GM12873 (cell line): ENCODE results near the gene CELF5.

ENCODE experiments used
- TF ChIP-seq, protein P1 (sequence below): IDR thresholded peaks from 2 replicates; pipeline ENCODE4 v1.5.1; 2012; ENCODE audit warnings: low read depth, mild to moderate bottlenecking, moderate library complexity, low read length, control low read depth; ENCODE audit not compliant: insufficient read depth; ENCODE audit errors: missing control alignments

CELF5 gene

DNA sequence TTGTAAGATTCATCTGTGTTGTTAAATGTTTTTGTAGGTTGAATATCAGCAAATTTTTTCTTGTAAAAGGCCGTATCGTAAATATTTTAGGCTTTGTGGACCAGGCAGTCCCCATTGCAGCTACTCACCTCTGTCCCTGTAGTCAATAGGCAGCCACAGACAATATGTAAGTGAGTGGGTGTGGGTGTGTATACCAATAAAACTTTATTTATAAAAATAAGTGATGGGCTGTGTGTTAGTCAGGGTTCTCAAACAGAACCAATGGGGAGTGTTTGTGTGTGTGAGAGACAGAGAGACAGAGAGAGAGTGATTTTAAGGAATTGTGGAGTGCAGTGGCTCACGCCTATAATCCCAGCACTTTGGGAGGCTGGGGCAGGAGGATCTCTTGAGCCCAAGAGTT lies 104.3 kb downstream of the CELF5 start:
- TF ChIP-seq, protein P1, sequence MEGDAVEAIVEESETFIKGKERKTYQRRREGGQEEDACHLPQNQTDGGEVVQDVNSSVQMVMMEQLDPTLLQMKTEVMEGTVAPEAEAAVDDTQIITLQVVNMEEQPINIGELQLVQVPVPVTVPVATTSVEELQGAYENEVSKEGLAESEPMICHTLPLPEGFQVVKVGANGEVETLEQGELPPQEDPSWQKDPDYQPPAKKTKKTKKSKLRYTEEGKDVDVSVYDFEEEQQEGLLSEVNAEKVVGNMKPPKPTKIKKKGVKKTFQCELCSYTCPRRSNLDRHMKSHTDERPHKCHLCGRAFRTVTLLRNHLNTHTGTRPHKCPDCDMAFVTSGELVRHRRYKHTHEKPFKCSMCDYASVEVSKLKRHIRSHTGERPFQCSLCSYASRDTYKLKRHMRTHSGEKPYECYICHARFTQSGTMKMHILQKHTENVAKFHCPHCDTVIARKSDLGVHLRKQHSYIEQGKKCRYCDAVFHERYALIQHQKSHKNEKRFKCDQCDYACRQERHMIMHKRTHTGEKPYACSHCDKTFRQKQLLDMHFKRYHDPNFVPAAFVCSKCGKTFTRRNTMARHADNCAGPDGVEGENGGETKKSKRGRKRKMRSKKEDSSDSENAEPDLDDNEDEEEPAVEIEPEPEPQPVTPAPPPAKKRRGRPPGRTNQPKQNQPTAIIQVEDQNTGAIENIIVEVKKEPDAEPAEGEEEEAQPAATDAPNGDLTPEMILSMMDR, result no peak

DNA sequence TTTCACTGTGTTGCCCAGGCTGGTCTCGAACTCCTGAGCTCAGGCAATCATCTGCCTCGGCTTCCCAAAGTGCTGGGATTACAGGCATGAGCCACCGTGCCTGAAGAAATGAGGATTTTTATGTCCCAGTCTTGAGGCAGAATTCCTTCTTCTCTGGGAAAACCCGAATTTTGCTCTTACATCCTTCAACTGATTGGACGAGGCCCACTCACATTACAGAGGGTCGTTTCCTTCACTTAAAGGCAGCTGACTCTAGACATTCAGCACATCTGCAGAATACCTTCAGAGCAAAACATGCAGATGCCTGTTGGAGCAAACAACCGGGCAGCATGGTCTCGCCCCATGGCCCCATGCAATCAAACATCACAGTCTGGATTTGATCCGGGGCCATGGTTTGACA lies 105.6 kb downstream of the CELF5 start:
- TF ChIP-seq, protein P1, result no peak

DNA sequence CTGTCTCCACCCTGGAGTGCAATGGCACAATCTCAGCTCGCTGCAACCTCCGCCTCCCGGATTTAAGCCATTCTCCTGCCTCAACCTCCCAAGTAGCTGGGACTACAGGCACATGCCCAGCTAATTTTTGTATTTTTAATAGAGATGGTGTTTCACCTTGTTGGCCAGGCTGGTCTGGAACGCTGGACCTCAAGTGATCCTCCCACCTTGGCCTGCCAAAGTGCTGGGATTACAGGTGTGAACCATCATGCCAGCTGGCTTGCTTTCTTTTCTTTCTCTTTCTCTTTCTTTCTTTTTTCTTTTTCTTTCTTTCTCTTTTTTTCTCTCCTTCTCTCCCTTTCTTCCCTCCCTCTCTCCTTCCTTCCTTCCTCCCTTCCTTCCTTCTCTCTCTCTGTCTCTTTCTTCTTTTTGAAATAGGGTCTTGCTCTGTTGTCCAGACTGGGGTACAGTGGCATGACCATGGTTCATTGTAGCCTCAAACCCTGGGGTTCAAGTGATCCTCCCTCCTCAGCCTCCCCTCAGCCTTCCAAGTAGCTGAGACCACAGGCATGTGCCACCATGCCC lies 108.6 kb downstream of the CELF5 start:
- TF ChIP-seq, protein P1, result no peak

DNA sequence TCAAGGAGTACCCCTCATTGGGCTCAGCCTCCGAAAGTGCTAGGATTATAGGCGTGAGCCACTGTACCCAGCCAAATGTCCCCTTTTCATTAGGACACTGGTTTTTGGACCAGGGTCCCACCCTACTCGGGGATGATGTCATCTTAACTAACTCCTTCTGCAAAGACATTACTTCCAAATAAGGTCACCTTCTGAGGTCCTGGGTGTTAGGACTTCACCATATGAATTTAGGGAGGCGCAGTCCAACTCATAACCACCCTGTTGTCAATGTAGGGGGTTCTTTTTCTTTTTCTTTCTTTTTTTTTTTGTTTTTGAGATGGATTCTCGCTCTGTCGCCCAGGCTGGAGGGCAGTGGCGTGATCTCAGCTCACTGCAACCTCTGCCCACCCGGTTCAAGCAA lies 109.2 kb downstream of the CELF5 start:
- TF ChIP-seq, protein P1, result no peak

DNA sequence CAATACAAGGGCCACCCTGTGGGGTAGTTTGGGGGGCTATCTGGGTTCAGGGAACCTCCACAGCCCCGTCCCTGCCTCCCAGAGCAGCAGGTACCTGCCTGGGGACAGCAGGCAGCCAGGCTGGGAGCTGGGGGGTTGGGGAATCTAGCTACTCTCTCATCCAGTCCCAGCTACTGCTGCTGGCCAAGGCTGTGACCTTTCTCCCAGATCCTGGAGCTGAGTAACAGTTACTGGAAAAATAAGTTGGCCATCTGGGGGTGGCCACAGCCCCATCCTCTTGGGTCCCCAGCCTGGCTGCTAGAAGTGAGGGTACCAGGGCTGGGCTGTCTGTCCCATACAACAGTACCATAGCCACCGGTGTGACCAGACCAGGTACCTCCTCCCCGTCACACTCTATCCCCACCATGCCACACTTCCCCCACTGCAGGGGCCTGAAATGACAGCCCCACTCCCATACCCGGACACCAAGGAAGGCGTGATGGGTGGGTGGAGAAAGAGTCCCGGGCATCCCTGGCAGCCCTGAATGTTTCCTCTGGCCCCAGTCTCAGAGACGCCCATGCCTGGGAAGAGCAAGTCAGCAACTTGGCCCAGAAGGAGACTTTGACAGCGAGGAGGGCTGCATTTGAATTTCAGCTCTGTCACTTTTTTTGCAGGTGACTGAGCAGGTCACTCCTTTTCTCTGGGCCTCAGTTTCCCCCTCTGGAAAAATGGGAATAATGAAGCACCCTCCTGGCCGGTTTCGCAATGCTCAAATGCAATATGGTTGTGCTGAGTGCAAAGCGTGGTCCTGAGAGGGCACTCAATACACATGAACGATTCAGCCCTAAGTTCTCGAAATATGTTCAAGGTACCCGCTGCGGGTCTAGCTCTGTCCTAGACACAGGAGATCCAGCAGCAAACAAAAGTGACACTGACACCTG lies 111.2 kb downstream of the CELF5 start:
- TF ChIP-seq, protein P1, result no peak

DNA sequence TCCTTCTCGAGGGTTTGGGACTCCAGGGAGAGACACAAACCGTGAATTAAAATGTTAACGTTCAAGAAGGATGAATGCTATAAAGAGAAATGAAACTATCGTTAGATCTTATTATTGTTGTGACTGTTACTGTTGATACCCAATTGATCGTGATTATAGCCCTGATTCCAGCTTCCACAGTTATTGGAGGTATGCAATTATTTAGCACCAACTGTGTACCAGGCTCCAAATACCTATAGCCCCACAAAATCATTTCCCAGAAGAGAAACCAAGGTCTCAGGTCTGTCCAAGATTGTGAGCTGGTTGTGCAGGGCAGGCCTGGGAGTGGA lies 111.9 kb downstream of the CELF5 start:
- TF ChIP-seq, protein P1, result no peak

DNA sequence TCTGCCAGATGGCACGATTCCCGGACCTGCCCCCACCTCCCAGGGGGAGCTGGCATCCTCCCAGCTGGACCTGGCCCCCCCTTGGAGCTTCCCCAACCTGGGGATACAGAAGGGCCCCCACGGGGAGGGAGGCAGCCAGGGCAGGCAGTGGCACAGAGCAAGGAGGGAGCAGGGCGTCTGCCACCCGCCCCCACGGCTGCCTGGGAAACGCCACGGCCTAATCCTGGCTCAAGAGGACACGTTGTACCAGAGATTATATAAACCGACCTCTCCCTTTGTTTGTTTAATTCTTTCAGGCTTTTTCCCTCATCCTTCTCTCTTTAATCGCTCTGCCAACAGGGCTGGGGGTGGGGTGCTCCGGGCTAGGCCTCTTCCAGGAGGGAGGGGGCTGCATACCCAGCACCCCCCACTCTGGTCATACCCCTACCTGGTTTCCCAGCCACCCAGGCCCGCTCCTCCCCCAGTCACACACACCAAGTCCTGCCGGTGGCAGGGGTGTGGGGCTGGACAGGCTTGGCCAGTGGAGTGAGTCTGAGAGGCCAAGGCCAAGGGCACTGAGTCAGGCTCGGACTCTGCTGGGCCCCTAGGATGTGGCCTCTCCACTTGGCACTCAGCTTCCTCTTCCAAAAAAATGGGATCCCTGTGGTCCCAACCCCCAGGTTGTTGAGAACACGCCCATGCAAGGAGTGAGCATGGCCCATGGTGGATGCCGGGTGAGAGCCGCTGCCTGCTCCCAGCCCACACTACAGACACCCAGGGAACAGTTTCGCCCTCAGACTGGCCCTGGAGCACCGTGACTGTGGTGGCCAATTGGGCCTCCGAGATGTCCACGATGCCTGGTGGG lies 112.4 kb downstream of the CELF5 start:
- TF ChIP-seq, protein P1, result no peak
